Neutrophil (primary cell): ENCODE data around the gene OSBPL6.

ENCODE experiments used
- H3K27ac ChIP-seq: fragments of 200-600 bp; sonication (generic); 2 replicates; pipeline ENCODE4 v1.5.1; 2016; ENCODE audit warnings: mild to moderate bottlenecking, moderate library complexity
- H3K27me3 ChIP-seq: fragments of 200-600 bp; sonication (generic); 2 replicates; pipeline ENCODE4 v1.6.0; 2016; ENCODE audit warnings: mild to moderate bottlenecking
- H3K36me3 ChIP-seq: fragments of 200-600 bp; sonication (generic); 2 replicates; pipeline ENCODE4 v1.5.1; 2017
- H3K4me1 ChIP-seq, 2 experiments: fragments of 200-600 bp in 1 of 2; sonication (generic) in 1 of 2; 1 replicate in 1 of 2; 2 replicates in 1 of 2; pipeline versions ENCODE4 v1.5.1 to v1.6.1; 2013 to 2016; ENCODE audit warnings: low read depth in 1 of 2, low read length in 1 of 2, mild to moderate bottlenecking in 1 of 2, moderate library complexity in 1 of 2; ENCODE audit not compliant: control insufficient read depth in 1 of 2, insufficient read depth in 1 of 2
- H3K4me3 ChIP-seq, 2 experiments: fragments of 200-600 bp in 1 of 2; sonication (generic) in 1 of 2; 1 replicate in 1 of 2; 2 replicates in 1 of 2; pipeline ENCODE4 v1.5.1; 2013 to 2016; ENCODE audit warnings: low read depth in 1 of 2, low read length in 1 of 2, mild to moderate bottlenecking in 1 of 2, moderate library complexity in 1 of 2
- H3K9me3 ChIP-seq: fragments of 200-600 bp; sonication (generic); 2 replicates; pipeline ENCODE4 v1.5.1; 2016
- TF ChIP-seq, protein P1 (sequence below): fragments of 200-600 bp; sonication (generic); IDR thresholded peaks from 2 replicates; pipeline ENCODE4 v1.5.1; 2016; ENCODE audit warnings: antibody characterized with exemption

The OSBPL6 gene

DNA sequence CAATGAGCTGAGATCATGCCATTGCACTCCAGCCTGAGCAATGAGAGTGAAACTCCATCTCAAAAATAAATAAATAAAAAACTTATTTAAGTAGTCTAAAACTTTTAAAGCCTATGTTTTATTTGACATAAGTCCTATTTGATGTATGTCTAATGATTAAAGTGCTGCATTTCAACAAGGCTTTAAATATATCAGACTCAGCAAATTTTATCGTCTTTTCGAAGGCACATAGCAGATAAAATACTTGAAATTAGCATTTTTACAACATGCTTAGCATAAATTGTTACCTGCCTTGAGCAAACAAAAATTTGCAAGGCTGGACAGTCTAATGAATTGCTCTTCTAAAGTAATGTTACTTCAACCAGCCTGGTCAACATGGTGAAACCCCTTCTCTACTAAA lies 170.8 kb downstream of the OSBPL6 start:
- Histone ChIP-seq H3K36me3 (no peaks in the 10 kb centered on the region), H3K27ac (no peak overlapping the region), H3K9me3 (no peaks in the 10 kb centered on the region), H3K4me3 (no peak overlapping the region), H3K27me3 (no peaks in the 10 kb centered on the region), H3K4me1 (no peaks in the 10 kb centered on the region)
- TF ChIP-seq, protein P1, sequence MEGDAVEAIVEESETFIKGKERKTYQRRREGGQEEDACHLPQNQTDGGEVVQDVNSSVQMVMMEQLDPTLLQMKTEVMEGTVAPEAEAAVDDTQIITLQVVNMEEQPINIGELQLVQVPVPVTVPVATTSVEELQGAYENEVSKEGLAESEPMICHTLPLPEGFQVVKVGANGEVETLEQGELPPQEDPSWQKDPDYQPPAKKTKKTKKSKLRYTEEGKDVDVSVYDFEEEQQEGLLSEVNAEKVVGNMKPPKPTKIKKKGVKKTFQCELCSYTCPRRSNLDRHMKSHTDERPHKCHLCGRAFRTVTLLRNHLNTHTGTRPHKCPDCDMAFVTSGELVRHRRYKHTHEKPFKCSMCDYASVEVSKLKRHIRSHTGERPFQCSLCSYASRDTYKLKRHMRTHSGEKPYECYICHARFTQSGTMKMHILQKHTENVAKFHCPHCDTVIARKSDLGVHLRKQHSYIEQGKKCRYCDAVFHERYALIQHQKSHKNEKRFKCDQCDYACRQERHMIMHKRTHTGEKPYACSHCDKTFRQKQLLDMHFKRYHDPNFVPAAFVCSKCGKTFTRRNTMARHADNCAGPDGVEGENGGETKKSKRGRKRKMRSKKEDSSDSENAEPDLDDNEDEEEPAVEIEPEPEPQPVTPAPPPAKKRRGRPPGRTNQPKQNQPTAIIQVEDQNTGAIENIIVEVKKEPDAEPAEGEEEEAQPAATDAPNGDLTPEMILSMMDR, result no peak

GRCh38 chr2:178366412-178366811 lies 172.1 kb downstream of the OSBPL6 start:
- H3K4me3 ChIP-seq, result no peak overlapping the region
- no peak overlapping the region for H3K27ac ChIP-seq
- H3K4me1 ChIP-seq, result no peaks in the 10 kb centered on the region
- H3K36me3 ChIP-seq, result no peaks in the 10 kb centered on the region
- H3K27me3 ChIP-seq, result no peaks in the 10 kb centered on the region
- TF ChIP-seq, protein P1, result no peak
- H3K9me3 ChIP-seq, result no peaks in the 10 kb centered on the region

DNA sequence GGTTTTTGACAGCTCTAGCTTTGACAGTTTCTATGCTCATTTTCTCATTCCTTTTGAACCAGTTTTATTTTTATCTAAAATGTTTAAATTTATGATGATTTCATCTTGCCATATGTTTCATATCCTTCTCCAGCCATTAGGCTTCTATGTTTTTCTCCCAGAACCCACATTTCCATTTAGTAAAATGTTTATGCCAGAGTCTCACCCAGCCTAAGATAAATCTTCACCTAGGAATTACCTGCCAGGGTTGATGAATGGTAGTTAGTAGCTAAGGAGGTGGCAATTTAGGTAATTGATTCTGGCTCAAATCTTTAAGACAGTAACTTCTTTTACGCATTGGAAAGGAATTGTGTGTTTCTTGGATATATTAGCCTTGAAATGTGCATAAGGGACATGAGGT lies 173.0 kb downstream of the OSBPL6 start:
- Histone ChIP-seq H3K4me1 (no peaks in the 10 kb centered on the region), H3K27ac (no peak overlapping the region), H3K9me3 (no peaks in the 10 kb centered on the region), H3K36me3 (no peaks in the 10 kb centered on the region), H3K27me3 (no peaks in the 10 kb centered on the region), H3K4me3 (no peak overlapping the region)
- TF ChIP-seq, protein P1, result no peak

GRCh38 chr2:178374865-178375264 lies 180.6 kb downstream of the OSBPL6 start:
- H3K36me3 ChIP-seq, result no peaks in the 10 kb centered on the region
- H3K9me3 ChIP-seq, result no peaks in the 10 kb centered on the region
- TF ChIP-seq, protein P1, result no peak
- no peaks in the 10 kb centered on the region for H3K27me3 ChIP-seq
- H3K27ac ChIP-seq, result no peak overlapping the region
- H3K4me3 ChIP-seq, result no peak overlapping the region
- no peaks in the 10 kb centered on the region for H3K4me1 ChIP-seq

DNA sequence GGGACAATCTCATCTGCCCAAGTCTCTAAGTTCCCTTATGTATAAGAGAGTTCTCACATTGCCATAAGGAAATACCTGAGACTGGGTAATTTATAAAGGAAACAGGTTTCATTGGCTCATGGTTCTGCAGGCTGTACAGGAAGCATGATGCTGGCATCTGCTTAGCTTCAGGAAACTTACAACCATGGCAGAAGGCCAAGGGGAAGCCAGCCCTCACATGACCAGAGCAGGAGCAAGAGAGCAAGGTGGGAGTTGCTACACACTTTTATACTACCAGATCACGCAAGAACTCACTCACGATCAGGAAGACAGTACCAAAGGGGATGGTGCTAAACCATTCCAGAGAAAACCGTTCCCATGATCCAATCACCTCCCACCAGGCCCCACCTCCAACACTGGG lies 182.7 kb downstream of the OSBPL6 start:
- Histone ChIP-seq H3K27me3 (no peaks in the 10 kb centered on the region), H3K9me3 (no peaks in the 10 kb centered on the region), H3K4me1 (no peaks in the 10 kb centered on the region), H3K4me3 (no peak overlapping the region), H3K36me3 (no peaks in the 10 kb centered on the region), H3K27ac (no peak overlapping the region)
- TF ChIP-seq, protein P1, result no peak
